HG03175 (cell line): ENCODE results near the gene AWAT1.
"Not testable (repeated sequence)": the region's sequence is repeated elsewhere in the genome, so short reads cannot be mapped to it uniquely, and the experiment has no call there.

ENCODE experiments used
- ATAC-seq: cut with Tn5 transposase; IDR thresholded peaks from one replicate; pipeline ENCODE4 v1.9.1; 2021; ENCODE audit warnings: mild to moderate bottlenecking, moderate library complexity; ENCODE audit not compliant: unreplicated experiment

Gene AWAT1

DNA sequence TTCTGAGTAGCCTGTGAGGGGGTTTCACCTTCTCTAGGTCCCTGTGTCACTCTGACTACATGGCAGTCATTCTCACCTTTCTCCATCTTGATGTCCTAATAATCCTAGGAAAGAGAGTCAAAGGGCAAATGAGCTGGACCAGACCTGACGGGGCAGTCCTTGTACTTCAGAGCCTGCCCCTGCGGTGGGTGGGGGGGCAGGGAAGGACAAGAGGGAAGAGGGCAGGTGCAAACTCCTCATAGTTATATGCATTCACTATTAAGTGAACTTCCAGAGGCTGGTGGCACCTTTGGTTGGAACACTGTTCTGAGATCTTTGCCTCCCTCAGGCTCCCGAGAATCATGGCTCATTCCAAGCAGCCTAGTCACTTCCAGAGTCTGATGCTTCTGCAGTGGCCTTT is at the start of gene AWAT1:
TSS of gene AWAT1 (plus strand) at position 301 of the 400 bp plus-strand sequence. CDS start at position 342, 41 bp downstream.
- no peak for ATAC-seq

DNA sequence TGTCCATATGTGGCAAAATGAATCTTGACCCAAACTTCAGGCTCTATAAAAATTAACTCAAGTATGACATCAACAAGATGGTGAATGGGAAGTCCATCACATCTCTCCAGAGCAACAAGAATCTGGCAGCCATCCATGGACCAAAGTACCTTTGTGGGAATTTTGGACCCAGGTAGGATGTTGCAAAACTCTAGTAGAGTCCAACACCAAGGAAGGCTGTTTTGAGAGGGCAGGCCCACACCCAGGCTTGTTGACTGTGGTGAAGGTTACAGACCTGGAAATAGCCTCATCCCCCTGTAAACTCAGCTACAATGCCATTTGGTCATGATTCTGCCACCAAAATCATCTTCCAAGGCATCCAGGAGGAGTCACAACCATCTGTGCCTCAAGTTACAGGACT is 44.2 kb upstream of the AWAT1 start:
- no peak for ATAC-seq

DNA sequence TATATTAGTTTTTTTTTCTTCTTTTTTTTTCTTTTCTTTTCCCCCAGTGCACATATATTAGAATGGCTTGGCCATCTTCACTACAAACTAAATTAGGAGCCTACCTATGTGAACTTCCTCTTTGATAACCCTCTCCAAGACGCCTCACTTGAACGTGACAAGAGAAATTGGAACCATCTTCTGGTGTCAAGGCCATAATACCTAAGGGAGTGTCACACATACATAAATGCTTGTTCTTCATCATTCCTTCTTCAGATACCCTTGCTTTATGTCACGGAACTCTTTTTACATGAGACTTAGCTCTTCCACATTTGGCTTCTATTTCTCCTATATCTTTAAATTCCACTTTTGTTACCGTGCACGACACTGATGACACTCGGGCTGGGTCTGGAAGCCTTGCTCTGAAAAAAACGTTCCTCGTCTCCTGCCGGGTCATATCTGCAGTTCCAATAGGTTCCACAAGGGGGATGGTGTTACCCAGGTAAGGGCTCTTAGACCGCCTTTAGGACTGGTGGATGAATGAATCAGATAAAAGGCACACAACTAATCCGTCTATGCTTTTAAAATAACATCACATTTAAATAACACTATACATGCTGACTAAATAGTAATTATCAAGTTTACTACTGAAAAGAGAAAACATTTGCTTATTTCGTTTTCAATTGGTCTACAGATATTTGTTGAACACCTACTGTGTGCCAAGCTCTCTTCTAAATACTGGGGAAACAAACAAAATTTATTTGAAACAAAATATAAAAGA is 37.3 kb upstream of the AWAT1 start:
- peak; percentile 81 for ATAC-seq

DNA sequence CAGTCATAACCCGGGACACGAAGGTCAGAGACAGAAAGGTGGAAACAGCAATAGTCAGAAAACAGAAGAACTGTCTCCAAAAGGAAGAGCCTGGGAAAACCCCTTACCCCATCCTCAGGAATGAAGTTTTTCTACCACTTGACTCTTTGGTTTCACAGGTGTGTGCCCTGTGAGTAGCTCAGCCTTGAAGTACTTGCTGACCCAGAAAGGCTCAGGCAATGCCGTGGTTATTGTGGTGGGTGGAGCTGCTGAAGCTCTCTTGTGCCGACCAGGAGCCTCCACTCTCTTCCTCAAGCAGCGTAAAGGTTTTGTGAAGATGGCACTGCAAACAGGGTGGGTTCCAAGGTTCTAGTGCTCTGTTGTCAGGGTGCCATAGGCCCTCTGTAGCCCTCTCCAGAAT is 32.7 kb upstream of the AWAT1 start:
- no peak for ATAC-seq

DNA sequence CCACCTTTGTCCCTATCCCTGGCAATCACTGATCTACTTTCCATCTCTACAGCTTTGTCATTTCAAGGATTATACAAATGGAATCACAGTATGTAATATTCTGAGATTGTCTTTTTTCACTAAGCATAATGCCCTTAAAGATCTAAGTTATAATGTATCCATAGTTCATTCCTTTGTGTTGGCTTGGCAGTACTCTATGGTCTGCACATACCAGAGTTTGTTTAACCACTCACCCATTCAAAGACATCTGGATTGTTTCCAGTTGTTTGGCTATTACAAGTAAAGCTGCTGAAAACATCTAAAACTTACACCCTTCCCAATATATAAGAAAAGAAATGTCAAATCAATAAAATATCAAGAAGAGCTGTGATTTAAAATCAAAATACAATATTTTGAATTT is 26.0 kb upstream of the AWAT1 start:
- ATAC-seq, result no peak

DNA sequence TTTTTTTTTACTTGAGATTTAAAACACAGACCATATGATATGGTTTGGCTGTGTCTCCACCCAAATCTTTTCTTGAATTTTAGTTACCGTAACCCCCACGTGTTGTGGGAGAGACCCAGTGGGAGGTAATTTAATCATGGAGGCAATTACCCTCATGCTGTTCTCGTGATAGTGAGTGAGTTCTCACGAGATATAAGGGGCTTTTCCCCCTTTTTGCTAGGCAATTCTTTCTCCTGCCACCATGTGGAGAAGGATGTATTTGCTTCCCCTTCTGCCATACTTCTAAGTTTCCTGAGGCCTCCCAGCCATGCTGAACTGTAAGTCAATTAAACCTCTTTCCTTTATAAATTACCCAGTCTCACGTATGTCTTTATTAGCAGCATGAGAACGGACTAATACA is 24.9 kb upstream of the AWAT1 start:
- ATAC-seq, result not testable (repeated sequence)

DNA sequence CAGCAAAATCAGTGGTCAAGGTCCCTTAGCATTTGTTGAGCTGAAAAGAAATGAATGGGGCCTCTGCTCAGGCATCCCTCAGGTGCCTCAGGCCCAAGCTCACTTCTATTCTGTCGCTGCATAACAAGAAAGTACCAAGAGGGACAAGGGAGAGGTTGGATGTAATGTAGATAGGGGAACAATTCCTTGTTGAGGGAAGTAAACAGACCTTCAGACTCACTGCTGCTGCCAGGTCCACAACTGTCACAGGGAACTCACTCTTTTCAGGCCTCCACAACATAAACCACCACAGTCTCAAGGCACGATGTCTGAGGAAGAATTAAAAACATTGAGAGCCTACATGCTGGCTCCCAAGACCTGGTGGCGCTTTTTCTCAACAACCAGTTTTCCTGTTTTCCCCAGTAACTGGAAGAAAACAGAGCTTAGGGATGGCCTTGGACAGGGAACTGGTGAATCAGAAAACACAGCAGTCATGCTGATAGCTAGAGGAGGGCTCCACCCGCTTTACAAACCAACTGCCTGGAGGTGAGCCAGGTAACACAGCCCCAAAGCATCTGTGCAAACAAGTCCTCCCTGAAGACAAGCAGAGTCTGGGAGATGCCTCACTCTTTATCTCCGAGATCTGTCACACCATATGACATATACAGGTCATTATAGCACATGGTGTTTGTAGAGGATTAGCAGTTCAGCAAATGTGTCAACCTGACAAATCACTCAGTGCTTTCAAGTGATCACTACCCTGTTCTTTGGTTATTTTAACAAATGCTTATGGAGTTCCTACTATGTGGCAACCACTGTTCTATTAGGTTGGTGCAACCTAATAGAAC is 14.3 kb upstream of the AWAT1 start:
- ATAC-seq, result no peak

DNA sequence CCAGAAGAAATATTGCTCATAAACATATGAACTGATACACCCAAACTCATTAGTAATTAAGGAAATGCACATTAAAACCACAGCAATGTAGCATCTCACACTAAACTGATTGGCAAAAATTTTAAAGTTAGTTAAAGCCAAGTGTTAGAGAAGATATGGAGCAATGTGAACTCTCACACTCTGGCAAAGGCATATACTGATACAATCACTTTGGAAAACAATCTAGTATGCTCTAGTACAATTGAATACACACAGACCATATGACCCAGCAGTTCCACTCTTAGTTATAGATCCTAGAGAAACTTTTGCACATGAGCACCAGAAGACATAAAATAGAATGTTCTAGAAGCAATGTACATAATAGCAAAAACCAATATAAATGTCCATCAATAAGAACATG is 8.4 kb upstream of the AWAT1 start:
- no peak for ATAC-seq

DNA sequence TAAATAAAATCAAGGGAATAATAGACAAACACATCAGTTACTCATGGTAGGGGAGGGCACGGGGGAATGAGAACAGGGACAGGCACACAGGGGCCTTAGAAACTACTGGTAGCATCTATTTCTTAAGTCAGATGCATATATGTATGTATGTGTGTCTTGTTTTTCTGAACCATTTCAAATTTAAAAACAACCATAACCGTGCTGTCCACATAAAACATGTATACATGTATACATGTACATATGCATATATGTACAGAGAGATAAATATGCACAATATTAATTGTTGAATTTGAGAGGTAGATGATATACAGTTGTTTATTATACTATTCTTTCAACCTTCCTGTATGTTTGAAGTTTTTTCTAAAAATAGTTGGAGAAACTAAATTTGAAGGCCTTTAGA is 7.8 kb upstream of the AWAT1 start:
- no peak for ATAC-seq

DNA sequence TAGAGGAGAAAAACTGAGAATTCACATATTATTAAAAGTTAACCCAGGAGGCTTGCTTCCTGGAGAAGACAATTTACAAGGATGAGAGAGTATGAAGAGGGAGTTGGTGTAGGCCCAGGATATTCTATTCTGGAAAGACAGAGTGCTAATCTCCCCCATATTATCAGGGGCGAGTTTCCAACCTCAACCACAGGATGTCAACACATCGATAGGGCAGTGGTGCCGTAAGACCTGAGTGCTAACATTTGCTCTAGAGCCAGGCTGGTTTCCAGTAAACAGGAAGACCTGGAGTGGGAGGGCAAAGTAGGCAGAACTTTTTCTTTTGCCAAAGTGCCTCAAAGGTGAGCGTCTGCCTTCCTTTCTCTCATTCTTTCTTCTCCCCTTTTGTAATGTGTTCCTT is 2.8 kb upstream of the AWAT1 start:
- ATAC-seq, result no peak

DNA sequence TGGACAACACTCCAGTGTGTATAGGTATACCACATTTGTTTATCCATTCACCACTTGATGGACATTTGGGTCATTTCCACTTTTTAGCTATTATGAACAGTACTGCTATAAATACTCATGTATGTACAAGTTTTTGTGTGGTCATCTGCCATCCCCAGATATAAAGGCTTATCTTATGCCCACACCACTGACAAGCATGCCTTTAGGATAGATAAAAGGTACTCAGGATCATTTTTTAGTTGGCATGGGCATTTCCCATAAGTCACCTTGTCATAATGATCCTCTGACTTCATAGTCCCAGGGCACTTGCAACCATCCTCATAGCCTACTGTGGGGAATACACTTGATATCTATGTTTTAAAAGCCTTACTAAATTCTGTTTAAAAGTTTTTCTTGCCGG is 6.3 kb downstream of the AWAT1 start:
- no peak for ATAC-seq

DNA sequence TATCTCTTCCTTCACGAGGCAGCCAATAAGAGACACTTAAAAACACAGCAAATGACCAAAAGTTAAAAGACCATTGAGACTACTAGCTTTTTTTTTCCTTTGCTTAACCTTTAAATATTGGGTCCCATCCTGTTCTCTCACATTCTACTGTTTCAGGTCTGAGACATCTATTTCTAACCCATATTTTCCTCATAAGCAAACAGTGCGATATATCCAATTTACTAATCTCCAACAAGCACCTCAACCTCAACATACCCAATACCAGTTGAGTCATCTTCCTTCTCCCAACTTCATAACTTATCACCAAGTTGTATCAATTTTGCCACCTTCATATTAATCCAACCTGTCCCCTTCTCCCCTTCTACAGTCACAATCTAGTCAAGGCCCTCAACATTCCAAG is 7.0 kb downstream of the AWAT1 start:
- no peak for ATAC-seq

DNA sequence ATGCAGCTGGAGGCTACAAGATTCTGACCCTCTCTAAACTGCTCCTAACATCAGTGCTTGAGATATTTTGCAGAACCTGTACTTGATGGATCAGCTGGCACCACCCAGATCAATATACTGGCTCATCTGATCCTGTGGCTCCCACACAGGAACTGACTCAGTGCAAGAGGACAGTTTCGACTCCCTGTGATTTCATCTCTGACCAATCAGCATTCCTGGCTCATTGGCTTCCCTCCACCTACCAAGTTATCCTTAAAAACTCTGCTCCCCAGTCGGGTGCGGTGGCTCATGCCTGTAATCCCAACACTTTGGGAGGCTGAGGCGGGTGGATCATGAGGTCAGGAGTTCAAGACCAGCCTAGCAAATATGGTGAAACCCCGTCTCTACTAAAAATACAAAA is 9.1 kb downstream of the AWAT1 start:
- ATAC-seq, result not testable (repeated sequence)

DNA sequence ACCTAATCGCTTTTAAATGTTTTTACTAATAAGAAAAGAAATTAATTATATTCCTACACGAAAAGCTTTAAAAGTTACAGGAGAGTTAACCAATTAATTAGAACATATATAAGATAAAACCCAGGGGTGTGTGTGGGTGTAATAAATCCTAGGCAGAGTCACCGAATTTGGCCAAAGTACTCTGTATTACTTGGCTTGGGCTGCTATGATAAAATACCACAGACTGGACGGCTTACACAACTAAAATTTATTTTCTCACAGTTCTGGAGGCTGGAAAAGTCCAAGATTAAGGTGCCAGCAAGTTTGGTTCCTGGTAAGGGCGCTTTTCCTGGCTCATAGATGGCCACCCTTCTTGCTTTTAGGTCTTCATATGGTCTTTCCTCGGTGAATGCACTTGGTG is 10.4 kb downstream of the AWAT1 start:
- no peak for ATAC-seq

DNA sequence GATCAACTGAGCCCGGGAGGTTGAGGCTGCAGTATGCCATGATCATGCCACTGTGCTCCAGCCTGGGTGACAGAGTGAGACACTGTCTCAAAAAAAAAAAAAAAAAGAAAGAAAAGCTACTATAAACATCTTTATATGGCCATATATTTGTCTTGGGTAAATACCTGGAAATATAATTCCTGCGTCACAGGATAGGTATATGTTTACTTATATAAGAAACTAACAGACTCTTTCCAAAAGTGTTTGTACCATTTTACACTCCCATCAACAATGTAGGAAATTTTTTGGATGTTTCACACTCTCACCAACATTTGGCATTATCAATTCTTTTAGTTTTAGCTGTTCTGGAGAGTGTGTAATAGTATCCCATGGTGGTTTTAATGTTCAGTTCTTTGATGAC is 12.8 kb downstream of the AWAT1 start:
- no peak for ATAC-seq

DNA sequence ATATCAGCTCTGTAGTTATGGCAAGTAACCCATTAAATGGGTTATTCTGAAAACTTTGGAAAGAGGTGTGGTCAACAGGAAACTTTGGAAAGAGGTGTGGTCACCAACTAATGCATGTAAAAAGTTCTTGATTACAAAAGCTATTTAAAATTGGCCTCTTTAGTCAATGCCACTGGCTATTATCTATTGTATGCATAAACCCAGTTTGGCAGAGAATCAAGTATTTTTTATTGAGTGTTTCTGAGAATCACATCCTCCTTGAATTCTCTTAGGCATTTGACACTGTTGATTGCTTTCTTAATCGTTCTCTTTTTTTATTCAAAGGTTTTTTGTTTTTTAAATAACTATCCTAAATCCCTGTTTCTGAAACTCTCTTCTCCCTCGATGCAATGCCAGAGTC is 18.0 kb downstream of the AWAT1 start:
- no peak for ATAC-seq

DNA sequence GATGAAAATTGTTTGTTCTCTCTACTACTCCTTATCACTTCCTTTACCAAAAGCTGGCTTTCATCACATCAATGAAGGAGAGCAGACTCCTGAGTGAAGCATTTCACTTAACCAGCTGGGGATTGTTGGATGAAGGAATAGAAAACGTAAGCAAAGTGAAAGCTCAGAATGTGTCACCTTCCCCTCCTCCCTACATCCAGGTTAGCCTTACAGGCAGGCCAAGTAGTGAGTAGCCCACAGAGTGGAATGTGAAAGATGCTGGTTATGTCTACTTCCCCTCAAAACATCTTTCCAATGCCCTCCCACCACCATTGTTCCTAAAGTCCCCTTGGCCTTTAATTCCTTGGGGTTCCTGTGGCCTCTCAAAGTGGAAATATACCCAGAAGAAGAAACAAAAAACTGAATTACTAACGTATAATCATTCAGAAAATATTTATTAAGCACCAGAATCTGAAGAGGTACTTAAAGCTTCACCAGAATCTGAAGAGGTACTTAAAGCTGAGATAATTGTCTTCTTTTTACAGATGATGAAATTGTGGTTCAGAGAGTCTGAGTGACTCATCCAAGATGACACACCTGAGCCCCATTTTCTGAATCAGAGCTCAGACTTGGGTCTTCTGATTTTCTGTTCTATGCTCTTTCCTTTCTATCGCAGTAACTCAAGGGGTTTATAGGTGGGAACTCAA is 19.1 kb downstream of the AWAT1 start:
- ATAC-seq, result no peak

DNA sequence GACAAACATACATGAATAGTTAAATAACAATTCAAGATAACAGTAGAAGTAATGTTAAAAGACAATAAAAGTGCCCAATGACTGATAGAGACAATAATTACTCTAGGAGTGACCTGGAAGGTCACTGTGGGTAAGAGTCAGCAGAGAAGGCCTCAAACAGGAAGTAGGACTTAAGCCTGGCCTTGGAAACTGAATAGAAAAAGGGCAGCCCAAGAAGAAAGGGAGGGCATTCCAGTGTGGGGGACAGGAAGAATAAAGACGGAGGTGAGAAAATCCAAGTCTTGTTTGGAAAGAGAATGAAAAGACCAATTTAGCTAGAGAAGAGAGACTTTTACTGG is 19.6 kb downstream of the AWAT1 start:
- ATAC-seq, result no peak

DNA sequence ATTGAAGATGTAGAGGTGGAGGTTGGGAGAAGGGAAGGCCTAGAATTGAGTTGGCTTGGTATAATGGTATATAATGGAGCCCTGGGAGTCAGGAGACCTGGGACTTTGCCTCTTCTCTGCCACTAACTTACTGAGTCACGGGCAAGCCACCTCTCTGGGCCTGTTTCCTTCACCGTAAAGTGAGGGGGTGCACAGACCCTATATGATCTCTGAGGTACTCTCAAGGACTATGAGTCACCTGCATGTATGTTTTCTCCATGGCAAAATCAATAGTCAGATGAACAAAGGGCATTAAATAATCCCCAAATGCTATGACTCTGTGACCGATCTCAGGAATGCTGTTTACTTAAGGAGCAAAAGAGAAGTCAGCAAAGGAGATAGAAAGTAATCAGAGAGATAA is 20.5 kb downstream of the AWAT1 start:
- ATAC-seq, result no peak

DNA sequence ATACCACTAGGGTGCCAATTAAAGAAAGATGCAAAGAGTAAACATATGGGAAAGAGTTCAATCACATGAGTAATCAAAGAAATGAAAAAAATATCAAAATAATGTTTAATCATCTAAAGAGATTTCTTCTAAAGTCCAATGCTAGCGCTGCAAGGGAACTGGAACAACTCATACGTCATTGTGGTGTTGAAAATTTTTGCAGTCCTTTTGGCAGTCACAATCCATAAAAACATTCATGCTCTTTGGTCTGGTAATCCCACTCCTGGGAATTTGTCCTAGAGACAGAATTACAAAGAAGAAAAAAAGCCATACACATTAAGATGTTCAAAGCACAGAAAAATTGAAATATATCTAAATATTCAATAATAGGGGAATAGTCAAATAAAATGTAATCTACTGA is 21.0 kb downstream of the AWAT1 start:
- no peak for ATAC-seq

DNA sequence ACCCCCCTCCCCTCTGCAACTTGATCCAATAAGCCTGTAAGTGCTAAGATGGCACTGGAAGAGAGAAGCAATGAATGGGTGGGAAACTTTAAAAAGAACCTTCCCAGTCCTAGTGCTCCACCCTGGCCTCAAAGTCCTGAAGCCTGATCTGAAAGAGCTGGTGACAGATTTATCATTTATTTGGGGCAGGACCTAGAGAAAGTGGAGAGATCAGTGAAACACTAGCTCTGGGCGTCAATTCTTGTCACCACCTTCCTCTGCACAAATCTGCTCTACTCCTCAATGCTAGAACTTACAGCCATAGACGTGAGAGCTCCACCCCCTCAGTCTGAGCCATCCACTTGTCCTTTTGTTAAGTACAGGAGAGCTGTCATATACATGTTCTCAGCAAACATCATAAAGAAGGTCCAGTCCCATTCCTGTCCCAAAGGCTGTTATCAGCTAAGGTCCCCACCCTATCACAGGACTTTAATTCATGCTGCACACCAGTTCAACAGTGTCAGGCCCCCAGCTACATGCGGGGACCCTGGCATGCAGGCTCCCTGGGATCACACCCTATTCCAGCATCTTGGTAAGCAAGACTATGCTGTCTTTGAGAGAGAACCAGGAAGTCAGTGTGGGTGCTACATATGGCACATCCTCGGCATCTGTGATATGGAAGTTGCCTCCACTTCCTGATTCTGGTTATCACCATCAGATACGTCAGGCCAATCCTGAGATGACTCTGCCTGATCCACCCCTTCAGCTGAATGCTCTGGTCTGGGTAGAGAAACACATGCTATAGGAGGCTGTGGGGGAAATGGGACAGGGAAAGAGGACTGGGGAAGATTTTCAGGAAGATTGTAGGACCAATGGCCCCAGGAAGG is 23.2 kb downstream of the AWAT1 start:
- no peak for ATAC-seq
